ENCODE data around the gene SLC25A18. TPM values are rescaled to one million over a fixed set of nuclear protein-coding genes. Genes with fewer than 3 reads are reported as not detected.

SLC25A18 gene
- total RNA-seq, 3 donors from 2014 or later, result 0.31 to 2.0 TPM; not detected in 1

- DNase-seq (no peak), ATAC-seq (peak; percentile 1)
- Histone ChIP-seq H3K9me3 (no peaks in the 10 kb centered on the region), H3K36me3 (ENCODE audit: low read depth) (no peaks in the 10 kb centered on the region), H3K4me3 (peak overlapping the region; percentile 85), H3K4me1 (ENCODE audit: low read depth) (peaks cover 14% of the 10 kb centered on the region)
- intact Hi-C loops (cut with DNase I, micrococcal nuclease), result no loop called here
- TF ChIP-seq CTCF (IDR thresholded peaks at IDR 0.05), result no peak
Observed at GRCh38 chr22:17637490-17638181, 74.3 kb downstream of the SLC25A18 start.

- H3K4me3 ChIP-seq, result peak overlapping the region; percentile 85
- ATAC-seq (peak; percentile 59), DNase-seq (no peak)
- H3K36me3 ChIP-seq (ENCODE audit: low read depth), result no peaks in the 10 kb centered on the region
- H3K4me1 ChIP-seq (ENCODE audit: low read depth), result peaks cover 14% of the 10 kb centered on the region
- no peak for TF ChIP-seq CTCF (IDR thresholded peaks at IDR 0.05)
- intact Hi-C loops (cut with DNase I, micrococcal nuclease), result no loop called here
- no peaks in the 10 kb centered on the region for H3K9me3 ChIP-seq
Observed at GRCh38 chr22:17638182-17638431, 74.8 kb downstream of the SLC25A18 start.

- ATAC-seq, result peak; percentile 97
- intact Hi-C loops (cut with DNase I, micrococcal nuclease), result no loop called here
Observed at GRCh38 chr22:17638432-17639246, 75.3 kb downstream of the SLC25A18 start, which contains the start of gene BCL2L13. Gene BCL2L13, plus strand, starts transcription at chr22:17638757. Its CDS starts 16,955 bp downstream, at chr22:17655712.

GRCh38 chr22:17639247-17639741 lies 76.0 kb downstream of the SLC25A18 start:
- ATAC-seq, result peak; percentile 67
- Histone ChIP-seq H3K4me1 (ENCODE audit: low read depth) (peaks cover 14% of the 10 kb centered on the region), H3K4me3 (peak overlapping the region; percentile 85), H3K36me3 (ENCODE audit: low read depth) (no peaks in the 10 kb centered on the region), H3K9me3 (no peaks in the 10 kb centered on the region)
- no peak for TF ChIP-seq CTCF (IDR thresholded peaks at IDR 0.05)
- DNase-seq, result peak in 1 of 3 donors; percentile 70
- intact Hi-C loops (cut with DNase I, micrococcal nuclease), result no loop called here

More at GRCh38 chr22:17638432-17639246, 75.3 kb downstream of the SLC25A18 start, which contains the start of gene BCL2L13:
- Histone ChIP-seq H3K36me3 (ENCODE audit: low read depth) (no peaks in the 10 kb centered on the region), H3K9me3 (no peaks in the 10 kb centered on the region), H3K4me1 (ENCODE audit: low read depth) (peaks cover 14% of the 10 kb centered on the region), H3K4me3 (peak within 1 kb of the TSS; percentile 85)
- peak; percentile 94 to 97 (median 96) for DNase-seq
- TF ChIP-seq CTCF (IDR thresholded peaks at IDR 0.05), result no peak

Other genes starting within 250 kb of the SLC25A18 start
- gene CECR2, start 194.0 kb upstream of the SLC25A18 start, total RNA-seq, result 1 to 10 TPM in 1 of 3 donors, under 1 TPM in 2; 0.27 to 1.4 (median 0.29) TPM
- gene ATP6V1E1, start 65.3 kb downstream of the SLC25A18 start, total RNA-seq, result 100 to 1,000 TPM in 2 of 3 donors, 10 to 100 TPM in 1; 99.6 to 128 (median 110) TPM
- gene BCL2L13, start 75.3 kb downstream of the SLC25A18 start, total RNA-seq, result 10 to 100 TPM; 47.2 to 61.2 (median 57.3) TPM
- gene BID, start 211.0 kb downstream of the SLC25A18 start, total RNA-seq, result 10 to 100 TPM; 17.9 to 35.0 (median 21.8) TPM